Neural progenitor cell (in vitro differentiated cells): Measurements from ENCODE around the gene RNF31. TPM values are rescaled to one million over a fixed set of nuclear protein-coding genes. Genes with fewer than 3 reads are reported as not detected.

Source experiments
- DNase-seq: peaks from one replicate; pipeline ENCODE4 v3.0.0-alpha.2; 2016; ENCODE audit warnings: low spot score
- H2AFZ ChIP-seq: fragments of 200-600 bp; sonication (generic); replicated peaks from 2 replicates; pipeline ENCODE4 v1.6.1; 2016; ENCODE audit warnings: antibody characterized with exemption
- H3F3A ChIP-seq: fragments of 200-600 bp; sonication (generic); 2 replicates; pipeline ENCODE4 v1.6.1; 2016; ENCODE audit warnings: antibody characterized with exemption, low read depth
- H3K27ac ChIP-seq: fragments of 200-600 bp; sonication (generic); 2 replicates; pipeline ENCODE4 v1.5.1; 2016; ENCODE audit warnings: mild to moderate bottlenecking
- H3K27me3 ChIP-seq: fragments of 200-600 bp; sonication (generic); 2 replicates; pipeline ENCODE4 v1.6.1; 2016; ENCODE audit warnings: mild to moderate bottlenecking, moderate library complexity
- H3K36me3 ChIP-seq: fragments of 200-600 bp; sonication (generic); 2 replicates; pipeline ENCODE4 v1.5.1; 2016
- H3K4me1 ChIP-seq: fragments of 200-600 bp; sonication (generic); 2 replicates; pipeline ENCODE4 v1.6.1; 2016; ENCODE audit warnings: mixed run types
- H3K4me2 ChIP-seq: fragments of 200-600 bp; sonication (generic); 2 replicates; pipeline ENCODE4 v1.6.1; 2016
- H3K4me3 ChIP-seq: fragments of 200-600 bp; sonication (generic); 2 replicates; pipeline ENCODE4 v1.5.1; 2016
- H3K79me2 ChIP-seq: fragments of 200-600 bp; sonication (generic); 2 replicates; pipeline ENCODE4 v1.6.1; 2016; ENCODE audit warnings: low read depth
- H3K9ac ChIP-seq: fragments of 200-600 bp; sonication (generic); 2 replicates; pipeline ENCODE4 v1.6.1; 2016
- H3K9me3 ChIP-seq: fragments of 200-600 bp; sonication (generic); 2 replicates; pipeline ENCODE4 v1.5.1; 2016; ENCODE audit warnings: low read depth
- H4K20me1 ChIP-seq: fragments of 200-600 bp; sonication (generic); 2 replicates; pipeline ENCODE4 v1.6.1; 2016; ENCODE audit warnings: low read depth
- H3K27ac Mint-ChIP-seq: 3 replicates; pipeline ENCODE4 v1.8.0; 2021; ENCODE audit warnings: mixed read lengths
- H3K27me3 Mint-ChIP-seq: 2 replicates; pipeline ENCODE4 v1.8.0; 2022; ENCODE audit warnings: low read depth, mild to moderate bottlenecking, inconsistent platforms, moderate library complexity, mixed read lengths; ENCODE audit not compliant: insufficient read depth
- H3K36me3 Mint-ChIP-seq: 3 replicates; pipeline ENCODE4 v1.8.0; 2021; ENCODE audit warnings: mixed read lengths
- H3K4me1 Mint-ChIP-seq: 3 replicates; pipeline ENCODE4 v1.8.0; 2021; ENCODE audit warnings: mixed read lengths
- H3K4me3 Mint-ChIP-seq: 3 replicates; pipeline ENCODE4 v1.8.0; 2021; ENCODE audit warnings: mild to moderate bottlenecking, moderate library complexity, mixed read lengths
- H3K9me3 Mint-ChIP-seq: 3 replicates; pipeline ENCODE4 v1.8.0; 2020; ENCODE audit warnings: mixed read lengths
- CTCF ChIP-seq: fragments of 200-600 bp; sonication (generic); IDR thresholded peaks from 2 replicates; pipeline ENCODE4 v1.5.1; 2017; ENCODE audit warnings: antibody characterized with exemption, mild to moderate bottlenecking
- EZH2 ChIP-seq: fragments of 200-600 bp; sonication (generic); IDR thresholded peaks from 2 replicates; pipeline ENCODE4 v1.6.1; 2017; ENCODE audit warnings: antibody characterized with exemption, mild to moderate bottlenecking, moderate library complexity
- EZH2phosphoT487 ChIP-seq: fragments of 200-600 bp; sonication (generic); IDR thresholded peaks from 2 replicates; pipeline ENCODE4 v1.6.1; 2017; ENCODE audit warnings: antibody characterized with exemption
- total RNA-seq: library from RNA; depleted of rRNA; stranded (reverse); fragments of >200 nt; gene quantifications from 2 replicates; pipeline ENCODE4 v1.2.3, GENCODE V29; 2015; ENCODE audit warnings: low replicate concordance

RNF31 gene
- total RNA-seq, 1 donor from 2014 or later: 28.8 TPM

- Histone ChIP-seq H2AFZ (peak within 1 kb of the TSS; percentile 60), H3F3A (peaks cover 58% of the 10 kb centered on the region), H3K4me3 (peak within 1 kb of the TSS; percentile 96), H3K79me2 (peaks cover 30% of the 10 kb centered on the region), H4K20me1 (peaks cover 23% of the 10 kb centered on the region), H3K27ac (peak within 1 kb of the TSS; percentile 89), H3K36me3 (no peaks in the 10 kb centered on the region), H3K4me1 (peaks cover 17% of the 10 kb centered on the region), H3K4me2 (peak within 1 kb of the TSS; percentile 90), H3K27me3 (peaks cover 8% of the 10 kb centered on the region), H3K9ac (peak within 1 kb of the TSS; percentile 47), H3K9me3 (no peaks in the 10 kb centered on the region)
- Mint-ChIP-seq H3K4me3 (peak within 1 kb of the TSS; percentile 99), H3K9me3 (no peaks in the 10 kb centered on the region), H3K4me1 (peaks cover 39% of the 10 kb centered on the region), H3K27ac (peak within 1 kb of the TSS; percentile 76), H3K27me3 (peaks cover 8% of the 10 kb centered on the region), H3K36me3 (peaks cover 31% of the 10 kb centered on the region)
- no peak for TF ChIP-seq EZH2phosphoT487
- peak; percentile 46 for TF ChIP-seq CTCF
- TF ChIP-seq EZH2: no peak
- DNase-seq: peak; percentile 100
Measured at GRCh38 chr14:24141097-24141880, 6.0 kb upstream of the RNF31 start, which contains the start of gene EMC9. Gene EMC9, minus strand, starts transcription at chr14:24141591. Its CDS starts 287 bp downstream, at chr14:24141304.

- peaks cover 42% of the 10 kb centered on the region for H3F3A ChIP-seq
- H3K4me2 ChIP-seq: no peak overlapping the region
- H3K4me3 ChIP-seq: no peak overlapping the region
- Mint-ChIP-seq H3K27me3 (peaks cover 6% of the 10 kb centered on the region), H3K4me1 (peaks cover 37% of the 10 kb centered on the region), H3K4me3 (peak overlapping the region; percentile 27), H3K27ac (peak overlapping the region; percentile 33), H3K36me3 (peaks cover 19% of the 10 kb centered on the region), H3K9me3 (no peaks in the 10 kb centered on the region)
- H4K20me1 ChIP-seq: peaks cover 32% of the 10 kb centered on the region
- TF ChIP-seq CTCF (no peak), EZH2phosphoT487 (no peak), EZH2 (no peak)
- no peak overlapping the region for H3K27ac ChIP-seq
- no peak overlapping the region for H2AFZ ChIP-seq
- H3K36me3 ChIP-seq: no peaks in the 10 kb centered on the region
- DNase-seq: no peak
- no peaks in the 10 kb centered on the region for H3K9me3 ChIP-seq
- peaks cover 17% of the 10 kb centered on the region for H3K4me1 ChIP-seq
- H3K79me2 ChIP-seq: peaks cover 42% of the 10 kb centered on the region
- no peak overlapping the region for H3K9ac ChIP-seq
- no peaks in the 10 kb centered on the region for H3K27me3 ChIP-seq
Measured at GRCh38 chr14:24143511-24143910, 3.8 kb upstream of the RNF31 start.

GRCh38 chr14:24144451-24144850 is 2.8 kb upstream of the RNF31 start:
- H3K36me3 ChIP-seq: no peaks in the 10 kb centered on the region
- H3K27ac Mint-ChIP-seq: no peak overlapping the region
- H3K36me3 Mint-ChIP-seq: peaks cover 9% of the 10 kb centered on the region
- H3K27ac ChIP-seq: no peak overlapping the region
- no peak for DNase-seq
- H3K9ac ChIP-seq: no peak overlapping the region
- peak overlapping the region; percentile 18 for H3K4me3 Mint-ChIP-seq
- H2AFZ ChIP-seq: no peak overlapping the region
- peaks cover 6% of the 10 kb centered on the region for H3K27me3 Mint-ChIP-seq
- H3F3A ChIP-seq: peaks cover 33% of the 10 kb centered on the region
- H3K27me3 ChIP-seq: no peaks in the 10 kb centered on the region
- H3K4me1 Mint-ChIP-seq: peaks cover 33% of the 10 kb centered on the region
- peaks cover 27% of the 10 kb centered on the region for H4K20me1 ChIP-seq
- H3K4me1 ChIP-seq: peaks cover 17% of the 10 kb centered on the region
- no peaks in the 10 kb centered on the region for H3K9me3 ChIP-seq
- no peaks in the 10 kb centered on the region for H3K9me3 Mint-ChIP-seq
- no peak overlapping the region for H3K4me3 ChIP-seq
- H3K79me2 ChIP-seq: peaks cover 46% of the 10 kb centered on the region
- no peak overlapping the region for H3K4me2 ChIP-seq
- TF ChIP-seq EZH2phosphoT487 (no peak), EZH2 (no peak), CTCF (no peak)
